Measurements from ENCODE around the gene CERCAM. TPM values are rescaled to one million over a fixed set of nuclear protein-coding genes. Genes with fewer than 3 reads are reported as not detected.

The CERCAM gene
- total RNA-seq, 4 donors from 2014 or later, result 25.1 to 70.7 (median 39.8) TPM

- TF ChIP-seq CTCF (IDR thresholded peaks at IDR 0.05), result no peak
- TF ChIP-seq POLR2A (IDR thresholded peaks at IDR 0.05), result no peak
- intact Hi-C loops (cut with DNase I; ENCODE audit: low total_unique reads), result no loop called here
- H3K27me3 ChIP-seq, result no peaks in the 10 kb centered on the region
- H3K9me3 ChIP-seq, result no peaks in the 10 kb centered on the region
- H3K4me1 ChIP-seq, result no peaks in the 10 kb centered on the region
- H3K36me3 ChIP-seq, result no peaks in the 10 kb centered on the region
- DNase-seq, result no peak
- no peak overlapping the region for H3K4me3 ChIP-seq
- no peak overlapping the region for H3K27ac ChIP-seq
Measured at GRCh38 chr9:128459011-128459410, 38.4 kb downstream of the CERCAM start.

DNA sequence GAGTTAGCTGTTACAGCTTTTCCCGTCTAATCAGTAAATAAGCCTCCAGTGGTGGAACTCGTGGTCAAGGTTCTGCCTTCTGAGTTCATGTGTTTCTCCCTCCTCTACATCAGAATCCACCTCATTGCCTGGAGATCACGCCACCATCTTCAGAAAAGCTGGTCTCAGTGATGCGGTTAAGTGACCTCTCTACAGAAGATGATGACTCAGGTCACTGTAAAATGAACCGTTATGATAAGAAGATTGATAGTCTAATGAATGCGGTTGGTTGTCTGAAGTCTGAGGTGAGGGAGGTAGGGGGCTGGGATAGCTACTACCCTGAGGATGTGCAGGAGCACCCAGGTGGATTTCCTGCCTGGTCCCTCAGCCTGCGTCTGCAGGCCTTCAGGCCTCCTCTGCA, 48.4 kb downstream of the CERCAM start:
- Histone ChIP-seq H3K27ac (no peak overlapping the region), H3K4me3 (no peak overlapping the region), H3K36me3 (no peaks in the 10 kb centered on the region), H3K27me3 (no peaks in the 10 kb centered on the region), H3K9me3 (no peaks in the 10 kb centered on the region), H3K4me1 (no peaks in the 10 kb centered on the region)
- intact Hi-C loops (cut with DNase I; ENCODE audit: low total_unique reads), result no loop called here
- DNase-seq, result no peak
- TF ChIP-seq POLR2A (IDR thresholded peaks at IDR 0.05) (no peak), CTCF (IDR thresholded peaks at IDR 0.05) (no peak)

DNA sequence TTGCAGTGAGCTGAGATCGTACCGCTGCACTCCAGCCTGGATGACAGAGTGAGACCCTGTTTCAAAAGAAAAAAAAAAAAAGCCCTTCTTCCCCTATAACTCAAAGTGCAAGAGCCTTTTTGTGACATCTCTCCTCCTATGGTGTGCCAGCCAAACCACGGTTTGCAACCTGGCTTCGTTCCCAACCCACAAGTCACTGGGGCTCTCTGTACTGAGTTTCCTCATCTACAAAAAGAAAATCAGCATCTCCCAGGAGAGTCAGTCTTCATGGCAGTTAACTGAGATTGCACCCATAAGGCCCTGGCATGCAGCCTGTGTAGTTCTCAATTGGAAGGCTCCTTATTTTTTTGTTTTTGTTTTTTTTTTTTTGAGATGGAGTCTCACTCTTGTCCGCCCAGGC, 49.9 kb downstream of the CERCAM start:
- DNase-seq, result no peak
- Histone ChIP-seq H3K27ac (no peak overlapping the region), H3K27me3 (no peaks in the 10 kb centered on the region), H3K4me1 (no peaks in the 10 kb centered on the region), H3K36me3 (no peaks in the 10 kb centered on the region), H3K9me3 (no peaks in the 10 kb centered on the region), H3K4me3 (no peak overlapping the region)
- intact Hi-C loops (cut with DNase I; ENCODE audit: low total_unique reads), result no loop called here
- TF ChIP-seq POLR2A (IDR thresholded peaks at IDR 0.05) (no peak), CTCF (IDR thresholded peaks at IDR 0.05) (no peak)

DNA sequence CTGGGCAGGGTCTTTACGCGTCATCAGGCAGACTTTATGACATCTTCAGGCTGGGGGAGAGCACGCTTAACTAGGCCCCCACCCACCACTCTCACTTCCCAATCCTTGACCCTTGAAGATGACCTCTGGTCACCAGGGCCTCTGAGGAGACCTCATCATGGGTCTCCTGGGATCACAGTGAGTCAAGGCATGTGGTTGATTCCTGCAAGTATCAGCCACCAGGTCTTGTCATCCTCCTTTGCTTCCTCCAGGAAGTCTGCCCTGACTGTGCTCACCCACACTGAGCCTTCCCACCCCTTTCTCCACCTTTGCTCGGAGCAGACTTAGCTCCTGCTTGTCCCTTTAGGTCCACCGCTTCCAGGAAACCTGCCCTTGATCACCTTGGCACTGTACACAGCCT, 52.4 kb downstream of the CERCAM start:
- H3K27me3 ChIP-seq, result no peaks in the 10 kb centered on the region
- no peak overlapping the region for H3K4me3 ChIP-seq
- no peaks in the 10 kb centered on the region for H3K36me3 ChIP-seq
- DNase-seq, result no peak
- H3K27ac ChIP-seq, result no peak overlapping the region
- intact Hi-C loops (cut with DNase I; ENCODE audit: low total_unique reads), result no loop called here
- TF ChIP-seq CTCF (IDR thresholded peaks at IDR 0.05) (no peak), POLR2A (IDR thresholded peaks at IDR 0.05) (no peak)
- H3K9me3 ChIP-seq, result no peaks in the 10 kb centered on the region
- no peaks in the 10 kb centered on the region for H3K4me1 ChIP-seq

DNA sequence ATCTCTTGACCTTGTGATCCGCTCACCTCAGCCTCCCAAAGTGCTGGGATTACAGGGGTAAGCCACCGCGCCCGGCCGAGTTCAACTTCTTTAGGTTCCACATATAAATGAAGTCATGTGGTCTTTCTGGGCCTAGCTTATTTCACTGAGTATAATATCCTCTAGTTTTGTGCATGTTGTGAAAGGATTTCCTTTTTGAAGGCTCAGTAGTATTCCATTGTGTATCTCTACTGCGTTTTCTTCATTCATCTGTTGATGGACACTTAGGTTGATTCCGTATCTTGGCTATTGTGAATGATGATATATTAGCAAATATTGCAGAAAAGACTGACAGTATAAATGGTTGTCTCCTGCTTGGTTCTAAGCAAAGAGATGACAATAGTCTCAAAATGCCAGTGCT, 55.2 kb downstream of the CERCAM start:
- no peak for TF ChIP-seq CTCF (IDR thresholded peaks at IDR 0.05)
- TF ChIP-seq POLR2A (IDR thresholded peaks at IDR 0.05), result no peak
- H3K36me3 ChIP-seq, result no peaks in the 10 kb centered on the region
- no peak for DNase-seq
- no peaks in the 10 kb centered on the region for H3K9me3 ChIP-seq
- H3K27ac ChIP-seq, result no peak overlapping the region
- H3K27me3 ChIP-seq, result no peaks in the 10 kb centered on the region
- intact Hi-C loops (cut with DNase I; ENCODE audit: low total_unique reads), result no loop called here
- H3K4me3 ChIP-seq, result no peak overlapping the region
- H3K4me1 ChIP-seq, result no peaks in the 10 kb centered on the region

All from uterus (tissue), 4 donors.